Mammary epithelial cell (primary cell): ENCODE measurements around the gene MYOZ2.

Experiments
- EZH2 ChIP-seq: IDR thresholded peaks from 2 replicates; pipeline ENCODE4 v1.6.1; 2012; ENCODE audit warnings: low read length, inconsistent platforms, borderline replicate concordance
- TF ChIP-seq, protein P1 (sequence below), 2 donors: IDR thresholded peaks in 1 of 2; conservative IDR thresholded peaks in 1 of 2; 2 replicates each; pipeline ENCODE4 v1.5.1; 2011 to 2012; ENCODE audit warnings: inconsistent platforms in 2 of 2, low read length in 2 of 2, mild to moderate bottlenecking in 2 of 2, control low read depth in 1 of 2, low read depth in 1 of 2; ENCODE audit not compliant: insufficient read depth in 1 of 2; ENCODE audit errors: extremely low read depth in 1 of 2

DNA sequence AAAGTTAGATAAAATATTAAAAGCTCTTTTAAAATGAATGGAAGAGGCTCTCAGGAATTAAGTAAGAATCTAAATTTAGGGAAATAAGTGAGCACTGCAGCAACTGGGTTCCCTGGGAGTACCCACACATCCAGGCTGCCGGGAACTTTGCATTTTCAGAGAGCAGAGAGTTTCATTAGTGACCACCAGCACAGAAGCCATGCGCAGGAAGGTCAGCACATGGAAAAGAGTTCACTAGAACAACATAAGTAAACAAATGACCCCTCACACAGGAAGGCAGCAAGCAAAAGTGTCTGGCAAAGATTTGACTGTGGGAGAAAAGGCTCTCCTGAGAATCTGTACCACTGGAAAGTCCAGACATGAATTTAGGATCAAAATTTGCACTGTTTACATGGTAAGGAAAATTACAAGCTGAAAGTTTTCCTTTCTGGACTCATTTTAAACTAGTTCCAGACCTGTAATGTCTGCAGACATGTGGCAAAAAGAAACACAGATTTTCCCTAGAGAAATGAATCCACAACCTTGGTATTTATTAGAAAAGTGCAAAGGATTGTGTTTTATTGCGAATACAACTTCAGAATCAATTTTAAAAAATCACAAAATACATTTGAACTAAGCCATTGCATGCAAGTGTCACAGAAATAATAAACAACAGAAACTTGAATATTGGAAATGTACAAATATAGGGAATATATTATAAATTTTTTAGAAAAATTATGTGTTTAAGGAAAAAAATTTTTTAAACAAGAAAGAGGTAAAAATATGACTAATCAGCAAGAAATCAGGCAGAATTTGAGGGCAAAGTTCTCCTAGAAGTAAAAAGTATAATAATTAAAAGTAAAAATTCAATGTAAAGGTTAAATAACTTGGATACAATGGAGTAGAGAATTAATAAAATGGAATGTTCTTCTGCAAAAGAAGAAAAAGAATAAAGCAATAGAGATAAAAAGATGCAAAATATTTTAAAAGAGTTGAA, 18.4 kb upstream of the MYOZ2 start:
- TF ChIP-seq EZH2, result no peak
- TF ChIP-seq, protein P1, sequence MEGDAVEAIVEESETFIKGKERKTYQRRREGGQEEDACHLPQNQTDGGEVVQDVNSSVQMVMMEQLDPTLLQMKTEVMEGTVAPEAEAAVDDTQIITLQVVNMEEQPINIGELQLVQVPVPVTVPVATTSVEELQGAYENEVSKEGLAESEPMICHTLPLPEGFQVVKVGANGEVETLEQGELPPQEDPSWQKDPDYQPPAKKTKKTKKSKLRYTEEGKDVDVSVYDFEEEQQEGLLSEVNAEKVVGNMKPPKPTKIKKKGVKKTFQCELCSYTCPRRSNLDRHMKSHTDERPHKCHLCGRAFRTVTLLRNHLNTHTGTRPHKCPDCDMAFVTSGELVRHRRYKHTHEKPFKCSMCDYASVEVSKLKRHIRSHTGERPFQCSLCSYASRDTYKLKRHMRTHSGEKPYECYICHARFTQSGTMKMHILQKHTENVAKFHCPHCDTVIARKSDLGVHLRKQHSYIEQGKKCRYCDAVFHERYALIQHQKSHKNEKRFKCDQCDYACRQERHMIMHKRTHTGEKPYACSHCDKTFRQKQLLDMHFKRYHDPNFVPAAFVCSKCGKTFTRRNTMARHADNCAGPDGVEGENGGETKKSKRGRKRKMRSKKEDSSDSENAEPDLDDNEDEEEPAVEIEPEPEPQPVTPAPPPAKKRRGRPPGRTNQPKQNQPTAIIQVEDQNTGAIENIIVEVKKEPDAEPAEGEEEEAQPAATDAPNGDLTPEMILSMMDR (conservative IDR thresholded peaks at IDR 0.05 in 1 of 2, IDR thresholded peaks at IDR 0.05 in 1 of 2; ENCODE audit: extremely low read depth in 1 of 2, insufficient read depth in 1 of 2, low read depth in 1 of 2, low read length in 2 of 2), result no peak
